ES-I3 (cell line): ENCODE data around the gene CRYGB.
"Not testable (repeated sequence)": the region's sequence is repeated elsewhere in the genome, so short reads cannot be mapped to it uniquely, and the experiment has no call there.

Source experiments
- H3K36me3 ChIP-seq: 2 replicates; pipeline ENCODE4 v1.6.1; 2013; ENCODE audit warnings: mild to moderate bottlenecking, low read length, control low read depth, moderate library complexity; ENCODE audit not compliant: insufficient read depth
- H3K4me1 ChIP-seq: 2 replicates; pipeline ENCODE4 v1.6.1; 2013; ENCODE audit warnings: mild to moderate bottlenecking, control low read depth, low read length; ENCODE audit not compliant: insufficient read depth
- H3K9ac ChIP-seq: 2 replicates; pipeline ENCODE4 v1.6.1; 2013; ENCODE audit warnings: low read depth, mild to moderate bottlenecking, low read length, moderate library complexity
- H3K9me3 ChIP-seq: 2 replicates; pipeline ENCODE4 v1.6.1; 2013; ENCODE audit warnings: mild to moderate bottlenecking, low read length, moderate library complexity; ENCODE audit not compliant: control insufficient read depth, insufficient read depth

The CRYGB gene

GRCh38 chr2:208112969-208113368 is 33.0 kb downstream of the CRYGB start:
- H3K9me3 ChIP-seq, result no peaks in the 10 kb centered on the region
- peak overlapping the region; percentile 47; the same call in 1 of the 2 replicates for H3K9ac ChIP-seq
- peaks cover 15% of the 10 kb centered on the region for H3K4me1 ChIP-seq
- H3K36me3 ChIP-seq, result no peaks in the 10 kb centered on the region

GRCh38 chr2:208112273-208112745 is 33.6 kb downstream of the CRYGB start:
- Histone ChIP-seq H3K9ac (peak overlapping the region; percentile 47; the same call in 1 of the 2 replicates), H3K4me1 (peaks cover 15% of the 10 kb centered on the region)
- H3K36me3 ChIP-seq, H3K9me3 ChIP-seq: not testable (repeated sequence)

- no peak overlapping the region for H3K9ac ChIP-seq
- no peaks in the 10 kb centered on the region for H3K4me1 ChIP-seq
- no peaks in the 10 kb centered on the region for H3K9me3 ChIP-seq
These were observed 42.3 kb downstream of the CRYGB start for GRCh38 chr2:208103616-208104015.

GRCh38 chr2:208101716-208102631 is 44.0 kb downstream of the CRYGB start:
- no peaks in the 10 kb centered on the region for H3K4me1 ChIP-seq
- no peaks in the 10 kb centered on the region for H3K36me3 ChIP-seq
- H3K9ac ChIP-seq, result no peak overlapping the region
- no peaks in the 10 kb centered on the region for H3K9me3 ChIP-seq

More at GRCh38 chr2:208103616-208104015, 42.3 kb downstream of the CRYGB start:
- no peaks in the 10 kb centered on the region for H3K36me3 ChIP-seq

GRCh38 chr2:208099682-208100470 is 46.1 kb downstream of the CRYGB start:
- Histone ChIP-seq H3K9ac (no peak overlapping the region), H3K36me3 (no peaks in the 10 kb centered on the region)

GRCh38 chr2:208098701-208099100 is 47.3 kb downstream of the CRYGB start:
- H3K9ac ChIP-seq, H3K36me3 ChIP-seq, H3K9me3 ChIP-seq, H3K4me1 ChIP-seq: not testable (repeated sequence)

More at GRCh38 chr2:208099682-208100470, 46.1 kb downstream of the CRYGB start:
- no peaks in the 10 kb centered on the region for H3K9me3 ChIP-seq
- no peaks in the 10 kb centered on the region for H3K4me1 ChIP-seq

GRCh38 chr2:208098267-208098666 is 47.7 kb downstream of the CRYGB start:
- no peak overlapping the region for H3K9ac ChIP-seq
- no peaks in the 10 kb centered on the region for H3K9me3 ChIP-seq
- no peaks in the 10 kb centered on the region for H3K36me3 ChIP-seq

GRCh38 chr2:208097801-208098200 is 48.2 kb downstream of the CRYGB start:
- no peaks in the 10 kb centered on the region for H3K36me3 ChIP-seq
- H3K4me1 ChIP-seq, result no peaks in the 10 kb centered on the region
- H3K9ac ChIP-seq, result no peak overlapping the region
- no peaks in the 10 kb centered on the region for H3K9me3 ChIP-seq

More at GRCh38 chr2:208098267-208098666, 47.7 kb downstream of the CRYGB start:
- no peaks in the 10 kb centered on the region for H3K4me1 ChIP-seq

- Histone ChIP-seq H3K36me3 (no peaks in the 10 kb centered on the region), H3K4me1 (no peaks in the 10 kb centered on the region), H3K9me3 (no peaks in the 10 kb centered on the region), H3K9ac (no peak overlapping the region)
These were observed 48.6 kb downstream of the CRYGB start for GRCh38 chr2:208097313-208097712.

GRCh38 chr2:208096080-208096479 is 49.9 kb downstream of the CRYGB start:
- H3K4me1 ChIP-seq, result no peaks in the 10 kb centered on the region
- H3K9me3 ChIP-seq, result no peaks in the 10 kb centered on the region
- no peaks in the 10 kb centered on the region for H3K36me3 ChIP-seq
- no peak overlapping the region for H3K9ac ChIP-seq

GRCh38 chr2:208093128-208093527 is 52.8 kb downstream of the CRYGB start:
- no peaks in the 10 kb centered on the region for H3K9me3 ChIP-seq
- no peak overlapping the region for H3K9ac ChIP-seq
- H3K4me1 ChIP-seq, result no peaks in the 10 kb centered on the region
- H3K36me3 ChIP-seq, result no peaks in the 10 kb centered on the region
